GM21576 (cell line): ENCODE data around the gene RBBP8.
A peak's percentile ranks its signal among the peaks of the same experiment; 100 is the strongest.
"Not testable (repeated sequence)": the region's sequence is repeated elsewhere in the genome, so short reads cannot be mapped to it uniquely, and the experiment has no call there.

Experiments
- ATAC-seq: cut with Tn5 transposase; IDR thresholded peaks from one replicate; pipeline ENCODE4 v1.9.1; 2021; ENCODE audit warnings: mild to moderate bottlenecking, moderate library complexity; ENCODE audit not compliant: unreplicated experiment

The RBBP8 gene

GRCh38 chr18:22933206-22933965 lies at the start of gene RBBP8:
Gene RBBP8, plus strand, starts transcription at chr18:22933328. Its CDS starts 3,524 bp downstream, at chr18:22936852.
- ATAC-seq = peak; percentile 77

- no peak for ATAC-seq
Measured at GRCh38 chr18:22883827-22884226, 49.3 kb upstream of the RBBP8 start.

- ATAC-seq = not testable (repeated sequence)
Measured at GRCh38 chr18:22885694-22886093, 47.4 kb upstream of the RBBP8 start.

- no peak for ATAC-seq
Measured at GRCh38 chr18:22899421-22899820, 33.7 kb upstream of the RBBP8 start.

- ATAC-seq = no peak
Measured at GRCh38 chr18:22900558-22901238, 32.4 kb upstream of the RBBP8 start.

- no peak for ATAC-seq
Measured at GRCh38 chr18:22902093-22902492, 31.0 kb upstream of the RBBP8 start.

- not testable (repeated sequence) for ATAC-seq
Measured at GRCh38 chr18:22903248-22903647, 29.9 kb upstream of the RBBP8 start.

- ATAC-seq = no peak
Measured at GRCh38 chr18:22912149-22912548, 21.0 kb upstream of the RBBP8 start.

- ATAC-seq = no peak
Measured at GRCh38 chr18:22912835-22913234, 20.3 kb upstream of the RBBP8 start.

- ATAC-seq = no peak
Measured at GRCh38 chr18:22913861-22914260, 19.3 kb upstream of the RBBP8 start.

GRCh38 chr18:22914633-22915032 lies 18.5 kb upstream of the RBBP8 start:
- ATAC-seq = no peak

- ATAC-seq = no peak
Measured at GRCh38 chr18:22915337-22915736, 17.8 kb upstream of the RBBP8 start.

GRCh38 chr18:22921772-22922171 lies 11.4 kb upstream of the RBBP8 start:
- ATAC-seq = no peak

- ATAC-seq = no peak
Measured at GRCh38 chr18:22924589-22924988, 8.5 kb upstream of the RBBP8 start.

- no peak for ATAC-seq
Measured at GRCh38 chr18:22926454-22926853, 6.7 kb upstream of the RBBP8 start.

- ATAC-seq = no peak
Measured at GRCh38 chr18:22928339-22928738, 4.8 kb upstream of the RBBP8 start.

- ATAC-seq = peak; percentile 41
Measured at GRCh38 chr18:22930089-22930713, 2.9 kb upstream of the RBBP8 start.

- peak; percentile 24 for ATAC-seq
Measured at GRCh38 chr18:22932885-22933205, 283 bp upstream of the RBBP8 start.

- ATAC-seq = peak; percentile 16
Measured at GRCh38 chr18:22933966-22934423, 867 bp downstream of the RBBP8 start.

GRCh38 chr18:22934789-22935188 lies 1.7 kb downstream of the RBBP8 start:
- ATAC-seq = no peak

- no peak for ATAC-seq
Measured at GRCh38 chr18:22935431-22935830, 2.3 kb downstream of the RBBP8 start.

GRCh38 chr18:22936515-22936914 lies 3.4 kb downstream of the RBBP8 start:
- no peak for ATAC-seq
